WTC11 (cell line): ENCODE results near the gene STAU1. TPM values are rescaled to one million over a fixed set of nuclear protein-coding genes. Genes with fewer than 3 reads are reported as not detected.

Source experiments
- ATAC-seq: fragments of 200-7000 bp; cut with Tn5 transposase; 2 replicates; pipeline ENCODE4 v1.10.0; 2021; ENCODE audit warnings: mild to moderate bottlenecking, moderate library complexity
- CTCF ChIA-PET: fragments of 300-600 bp; sonication (Branson Sonifier 250); formaldehyde crosslinking; loops from one replicate; lab custom pipeline; 2021; ENCODE audit warnings: antibody characterized with exemption; lab: Charles Lee
- POLR2A ChIA-PET: fragments of 350-600 bp; sonication (Branson Sonifier 250); formaldehyde crosslinking; loops from one replicate; lab custom pipeline; 2021; ENCODE audit warnings: antibody characterized with exemption; lab: Charles Lee
- DNase-seq: peaks from one replicate; pipeline ENCODE4 v3.0.0; 2021; ENCODE audit warnings: low spot score
- H3K27ac Mint-ChIP-seq: 2 replicates; pipeline ENCODE4 v1.8.0; 2021; ENCODE audit warnings: mixed read lengths
- H3K27me3 Mint-ChIP-seq: 2 replicates; pipeline ENCODE4 v1.8.0; 2021; ENCODE audit warnings: low read depth, mild to moderate bottlenecking, moderate library complexity, mixed read lengths
- H3K36me3 Mint-ChIP-seq: 2 replicates; pipeline ENCODE4 v1.8.0; 2021; ENCODE audit warnings: mixed read lengths
- H3K4me1 Mint-ChIP-seq: 2 replicates; pipeline ENCODE4 v1.8.0; 2022; ENCODE audit warnings: mixed read lengths
- H3K4me3 Mint-ChIP-seq: 2 replicates; pipeline ENCODE4 v1.8.0; 2021; ENCODE audit warnings: mild to moderate bottlenecking, moderate library complexity, mixed read lengths
- H3K9me3 Mint-ChIP-seq: 2 replicates; pipeline ENCODE4 v1.8.0; 2021; ENCODE audit warnings: mixed read lengths
- ARID4B ChIP-seq: sonication (generic); formaldehyde crosslinking; IDR thresholded peaks from 2 replicates; pipeline ENCODE4 v1.8.0; 2023; ENCODE audit warnings: missing genetic modification reagents, mild to moderate bottlenecking, borderline replicate concordance
- CREM ChIP-seq: sonication (generic); formaldehyde crosslinking; IDR thresholded peaks from 2 replicates; pipeline ENCODE4 v1.8.1; 2022; ENCODE audit warnings: mild to moderate bottlenecking, missing genetic modification reagents, moderate library complexity
- ERG ChIP-seq: fragments of 250-450 bp; sonication (Bioruptor Pico); IDR thresholded peaks from 2 replicates; pipeline ENCODE4 v1.8.0; 2021; ENCODE audit warnings: mild to moderate bottlenecking
- ESRRA ChIP-seq: sonication (generic); formaldehyde crosslinking; IDR thresholded peaks from 2 replicates; pipeline ENCODE4 v1.8.1; 2022; ENCODE audit warnings: mild to moderate bottlenecking, missing genetic modification reagents, borderline replicate concordance
- FOXP1 ChIP-seq: sonication (generic); formaldehyde crosslinking; IDR thresholded peaks from 2 replicates; pipeline ENCODE4 v1.8.0; 2022; ENCODE audit warnings: missing genetic modification reagents, mild to moderate bottlenecking, moderate library complexity, borderline replicate concordance
- FOXP4 ChIP-seq: sonication (generic); formaldehyde crosslinking; IDR thresholded peaks from 2 replicates; pipeline ENCODE4 v1.8.0; 2022; ENCODE audit warnings: mild to moderate bottlenecking, missing genetic modification reagents
- GABPB1 ChIP-seq: sonication (generic); formaldehyde crosslinking; IDR thresholded peaks from 2 replicates; pipeline ENCODE4 v1.8.1; 2023; ENCODE audit warnings: mild to moderate bottlenecking, missing genetic modification reagents
- MAX ChIP-seq: sonication (generic); formaldehyde crosslinking; IDR thresholded peaks from 2 replicates; pipeline ENCODE4 v1.8.0; 2022; ENCODE audit warnings: mild to moderate bottlenecking, missing genetic modification reagents
- SOX15 ChIP-seq: fragments of 250-450 bp; sonication (Bioruptor Pico); IDR thresholded peaks from 2 replicates; pipeline ENCODE4 v1.9.0; 2021; ENCODE audit warnings: mild to moderate bottlenecking
- TEAD1 ChIP-seq: sonication (generic); formaldehyde crosslinking; IDR thresholded peaks from 2 replicates; pipeline ENCODE4 v1.8.0; 2022; ENCODE audit warnings: mild to moderate bottlenecking, missing genetic modification reagents
- ZMAT4 ChIP-seq: fragments of 250-450 bp; sonication (Bioruptor Pico); IDR thresholded peaks from 2 replicates; pipeline ENCODE4 v1.9.0; 2021; ENCODE audit warnings: mild to moderate bottlenecking
- ZNF281 ChIP-seq: sonication (generic); formaldehyde crosslinking; IDR thresholded peaks from 2 replicates; pipeline ENCODE4 v1.8.0; 2023; ENCODE audit warnings: mild to moderate bottlenecking, missing genetic modification reagents
- ZNF416 ChIP-seq: fragments of 250-450 bp; sonication (Bioruptor Pico); IDR thresholded peaks from 2 replicates; pipeline ENCODE4 v1.9.0; 2021; ENCODE audit warnings: mild to moderate bottlenecking, inconsistent platforms
- ZNF425 ChIP-seq: fragments of 250-450 bp; sonication (Bioruptor Pico); conservative IDR thresholded peaks from 2 replicates; pipeline ENCODE4 v1.9.0; 2021; ENCODE audit warnings: mild to moderate bottlenecking
- ZSCAN18 ChIP-seq: fragments of 250-450 bp; sonication (Bioruptor Pico); IDR thresholded peaks from 2 replicates; pipeline ENCODE4 v2.1.2; 2022; ENCODE audit warnings: mild to moderate bottlenecking, moderate library complexity
- total RNA-seq: library from RNA; stranded (reverse); gene quantifications from 3 replicates; pipeline ENCODE4 v1.2.3, GENCODE V29; 2021

Gene STAU1
- total RNA-seq, 1 experiment from 2014 or later, result 92.6 TPM

- CTCF ChIA-PET, result no interaction called here
- H3K27me3 Mint-ChIP-seq, result no peaks in the 10 kb centered on the region
- no peaks in the 10 kb centered on the region for H3K4me1 Mint-ChIP-seq
- H3K4me3 Mint-ChIP-seq, result no peak overlapping the region
- H3K9me3 Mint-ChIP-seq, result no peaks in the 10 kb centered on the region
- TF ChIP-seq ZMAT4 (CRISPR knock-in tag), result no peak
- no peak for TF ChIP-seq ESRRA (CRISPR knock-in tag)
- no peak for TF ChIP-seq ZSCAN18
- TF ChIP-seq SOX15, result no peak
- TF ChIP-seq ERG (CRISPR knock-in tag), result no peak
- no peak for TF ChIP-seq MAX (CRISPR knock-in tag)
- TF ChIP-seq ZNF416 (CRISPR knock-in tag), result no peak
- TF ChIP-seq ZNF425 (CRISPR knock-in tag), result no peak
- no peak for TF ChIP-seq FOXP1 (CRISPR knock-in tag)
- no peak for TF ChIP-seq GABPB1 (CRISPR knock-in tag)
- no peak for TF ChIP-seq ZNF281 (CRISPR knock-in tag)
- no peak overlapping the region for H3K27ac Mint-ChIP-seq
- H3K36me3 Mint-ChIP-seq, result peaks cover 71% of the 10 kb centered on the region
- ATAC-seq, result no peak
- POLR2A ChIA-PET, result no interaction called here
- no peak for DNase-seq
Measured at GRCh38 chr20:49230021-49230420, 41.9 kb upstream of the STAU1 start.

- H3K9me3 Mint-ChIP-seq, result no peaks in the 10 kb centered on the region
- TF ChIP-seq ARID4B (CRISPR knock-in tag) (no peak), ERG (CRISPR knock-in tag) (no peak), TEAD1 (CRISPR knock-in tag) (no peak), CREM (CRISPR knock-in tag) (no peak), FOXP4 (no peak)
- H3K4me1 Mint-ChIP-seq, result no peaks in the 10 kb centered on the region
- POLR2A ChIA-PET, result no interaction called here
- CTCF ChIA-PET, result interaction anchor here (0.7 kb wide), 1 partner anchor 12 kb away, joined by 3 read pairs; no protein-coding TSS in a partner anchor
- H3K27me3 Mint-ChIP-seq, result no peaks in the 10 kb centered on the region
- H3K4me3 Mint-ChIP-seq, result no peak overlapping the region
- ATAC-seq (no peak), DNase-seq (no peak)
- no peak overlapping the region for H3K27ac Mint-ChIP-seq
- peaks cover 71% of the 10 kb centered on the region for H3K36me3 Mint-ChIP-seq
Measured at GRCh38 chr20:49229381-49229780, 41.2 kb upstream of the STAU1 start.
